ELF-1 (cell line): Measurements from ENCODE around the gene DGKH.
"Not testable (repeated sequence)": the region's sequence is repeated elsewhere in the genome, so short reads cannot be mapped to it uniquely, and the experiment has no call there.

Experiments used
- DNase-seq: peaks from one replicate; pipeline ENCODE4 v3.0.0-alpha.2; 2016; ENCODE audit warnings: low read depth, low spot score

DGKH gene

DNA sequence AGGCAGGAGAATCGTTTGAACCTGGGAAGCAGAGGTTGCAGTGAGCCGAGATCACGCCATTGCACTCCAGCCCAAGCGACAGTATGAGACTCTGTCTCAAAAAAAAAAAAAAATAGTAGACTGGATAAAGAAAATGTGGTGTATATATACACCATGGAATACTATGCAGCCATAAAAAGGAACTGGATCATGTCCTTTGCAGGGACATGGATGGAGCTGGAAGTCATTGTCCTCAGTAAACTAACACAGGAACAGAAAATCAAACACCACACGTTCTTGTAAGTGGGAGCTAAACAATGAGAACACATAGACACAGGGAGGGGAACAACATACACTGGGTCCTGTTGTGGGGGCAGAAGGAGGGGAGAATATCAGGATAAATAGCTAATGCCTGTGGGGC is 178.3 kb downstream of the DGKH start:
- not testable (repeated sequence) for DNase-seq

DNA sequence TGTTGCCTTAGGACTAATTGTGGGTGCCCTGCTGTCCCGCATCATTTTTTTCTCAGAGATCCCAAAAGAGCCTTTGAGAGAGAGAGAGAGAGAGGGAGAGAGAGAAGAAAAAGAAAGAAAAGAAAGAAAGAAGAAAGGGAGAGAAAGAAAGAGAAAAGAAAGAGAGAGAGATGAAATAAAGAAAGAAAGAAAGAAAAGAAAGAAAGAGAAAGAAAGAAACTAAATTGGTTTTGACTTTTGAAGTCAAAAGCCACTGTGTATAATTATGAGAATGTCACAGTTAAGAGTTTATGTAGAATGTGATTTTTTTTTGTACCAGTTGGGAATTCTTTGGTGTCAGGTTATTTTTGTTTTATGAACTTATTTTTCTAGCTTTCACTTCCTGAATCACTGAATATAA is 180.1 kb downstream of the DGKH start:
- no peak for DNase-seq

DNA sequence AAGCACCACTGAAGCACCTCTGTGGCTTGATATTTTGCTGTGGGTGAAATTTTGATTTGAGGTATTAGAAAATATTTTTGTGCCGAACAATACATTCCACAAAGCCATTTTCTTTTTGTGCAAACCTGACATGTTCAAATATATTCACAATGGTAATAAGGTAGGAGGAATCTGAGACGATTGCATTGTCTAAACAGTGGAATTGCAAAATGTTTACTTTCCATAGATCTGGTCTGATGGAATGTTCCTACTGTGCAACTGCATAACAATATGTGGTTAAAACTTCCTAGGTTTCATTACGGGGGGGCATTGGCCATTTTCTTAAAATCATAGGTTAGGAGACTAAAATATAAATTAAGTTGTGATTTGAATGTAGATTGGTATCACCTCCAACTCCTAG is 180.8 kb downstream of the DGKH start:
- no peak for DNase-seq

DNA sequence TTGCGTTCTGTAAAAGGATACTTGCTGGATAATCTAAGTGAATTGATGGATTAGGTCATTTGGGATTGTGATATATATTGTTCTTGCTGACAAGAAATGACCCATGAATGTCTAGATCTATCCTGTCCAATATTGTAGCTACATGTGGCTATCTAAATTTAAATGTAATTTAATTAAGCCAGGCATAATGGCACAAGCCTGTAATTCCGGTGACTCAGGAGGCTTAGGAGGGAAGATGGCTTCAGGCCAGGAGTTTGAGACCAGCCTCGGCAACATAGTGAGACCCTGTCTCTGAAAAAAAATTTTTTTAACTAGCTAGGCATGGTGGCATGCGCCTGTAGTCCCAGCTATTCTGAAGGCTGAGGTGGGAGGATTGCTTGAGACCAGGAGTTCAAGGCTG is 184.2 kb downstream of the DGKH start:
- DNase-seq = no peak

DNA sequence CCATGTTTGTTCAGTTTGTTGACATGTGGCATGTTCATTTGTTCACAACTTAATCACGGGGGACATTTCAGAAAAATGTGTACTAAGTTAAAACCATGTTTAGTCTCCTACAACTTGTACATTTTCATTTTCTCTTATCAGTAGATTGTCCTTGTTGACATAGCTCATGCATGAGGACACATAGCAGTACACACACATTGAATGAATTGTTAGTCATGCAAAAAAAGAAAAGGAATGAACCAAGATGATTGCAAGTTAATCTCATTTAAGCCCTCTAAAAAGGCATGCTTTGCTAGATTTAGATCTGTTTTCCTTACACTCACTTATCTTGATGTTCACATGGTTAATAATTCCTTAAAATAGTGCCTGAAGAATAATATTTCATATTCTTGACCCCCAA is 185.3 kb downstream of the DGKH start:
- no peak for DNase-seq

DNA sequence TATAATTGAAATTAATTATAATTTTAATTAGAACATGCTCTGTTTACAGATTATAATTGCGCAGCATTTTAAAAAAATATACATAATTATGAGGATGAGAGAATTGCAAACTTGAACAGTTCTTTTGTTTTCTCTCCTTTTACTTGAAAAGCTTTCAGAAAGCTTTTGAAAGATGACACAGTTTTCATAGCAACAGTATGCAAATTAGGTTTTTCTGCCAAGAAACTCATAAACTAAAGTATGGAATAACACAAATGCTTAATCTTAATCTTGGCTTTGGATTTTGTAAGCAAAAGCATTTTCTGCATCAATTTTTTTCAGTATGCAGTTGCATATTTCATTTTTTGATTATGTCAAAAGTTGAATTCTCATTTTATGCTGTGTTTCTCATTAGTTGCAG is 190.7 kb downstream of the DGKH start:
- no peak for DNase-seq

DNA sequence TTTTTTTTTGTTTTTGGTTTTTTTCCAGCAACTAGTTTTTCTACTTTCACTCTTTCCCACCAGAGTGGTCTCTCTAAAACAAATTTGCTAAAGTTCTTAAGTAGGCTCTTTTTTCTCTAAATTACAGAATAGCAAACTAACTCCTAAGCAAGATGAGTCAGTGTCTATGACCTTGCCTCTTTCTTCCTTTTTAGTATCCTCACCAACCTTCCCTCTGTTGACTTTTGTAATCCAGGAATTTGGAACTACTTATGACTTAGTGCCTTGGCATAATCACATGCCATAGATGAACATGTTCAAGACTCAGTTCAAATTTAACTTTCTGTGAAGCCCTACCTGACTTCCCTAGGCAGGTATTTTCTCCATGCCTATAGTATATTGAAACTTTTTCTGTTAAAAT is 191.2 kb downstream of the DGKH start:
- no peak for DNase-seq

DNA sequence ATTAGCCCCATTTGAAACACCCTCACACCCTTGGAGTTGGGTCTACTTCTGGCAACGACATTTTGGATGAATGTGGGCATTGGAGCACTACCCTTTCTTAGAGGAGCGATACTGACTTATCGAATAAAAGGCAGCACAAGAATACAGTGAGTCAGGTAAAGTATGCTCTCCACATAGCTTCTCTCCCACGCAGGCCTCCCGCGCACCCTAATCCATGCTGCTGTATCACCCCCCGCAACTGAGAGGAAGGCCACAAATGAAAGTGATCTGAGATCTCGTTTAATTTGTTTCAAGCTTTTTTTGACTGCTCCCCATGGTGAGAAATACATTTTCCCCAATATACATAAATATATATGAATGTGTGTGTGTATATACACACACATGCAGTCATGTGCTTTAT is 198.1 kb downstream of the DGKH start:
- DNase-seq = no peak

DNA sequence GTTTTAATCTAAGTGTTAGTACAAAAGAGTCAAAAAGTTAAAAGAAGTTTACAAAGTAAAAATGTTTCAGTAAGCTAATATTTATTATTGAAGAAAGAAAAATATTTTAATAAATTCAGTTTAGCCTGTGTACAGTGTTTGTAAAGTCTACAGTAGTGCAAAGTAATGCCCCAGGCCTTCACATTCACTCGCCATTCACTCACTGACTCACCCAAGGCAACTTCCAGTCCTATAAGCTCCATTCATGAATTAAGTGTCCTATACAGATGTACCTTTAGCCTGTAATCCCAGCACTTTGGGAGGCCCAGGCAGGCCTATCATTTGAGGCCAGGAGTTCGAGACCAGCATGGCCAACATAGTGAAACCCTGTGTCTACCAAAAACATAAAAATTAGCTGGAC is 199.4 kb downstream of the DGKH start:
- no peak for DNase-seq

DNA sequence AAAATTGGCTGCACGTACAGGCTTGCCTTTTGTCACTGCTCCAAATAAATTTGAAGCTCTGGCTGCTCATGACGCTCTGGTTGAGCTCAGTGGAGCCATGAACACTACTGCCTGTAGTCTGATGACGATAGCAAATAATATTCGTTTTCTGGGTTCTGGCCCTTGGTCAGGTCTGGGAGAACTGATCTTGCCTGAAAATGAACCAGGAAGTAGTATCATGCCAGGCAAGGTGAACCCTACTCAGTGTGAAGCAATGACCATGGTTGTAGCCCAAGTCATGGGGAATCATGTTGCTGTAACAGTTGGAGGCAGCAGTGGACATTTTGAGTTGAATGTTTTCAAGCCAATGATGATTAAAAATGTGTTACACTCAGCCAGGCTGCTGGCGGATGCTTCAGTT is 207.4 kb downstream of the DGKH start:
- DNase-seq = no peak

DNA sequence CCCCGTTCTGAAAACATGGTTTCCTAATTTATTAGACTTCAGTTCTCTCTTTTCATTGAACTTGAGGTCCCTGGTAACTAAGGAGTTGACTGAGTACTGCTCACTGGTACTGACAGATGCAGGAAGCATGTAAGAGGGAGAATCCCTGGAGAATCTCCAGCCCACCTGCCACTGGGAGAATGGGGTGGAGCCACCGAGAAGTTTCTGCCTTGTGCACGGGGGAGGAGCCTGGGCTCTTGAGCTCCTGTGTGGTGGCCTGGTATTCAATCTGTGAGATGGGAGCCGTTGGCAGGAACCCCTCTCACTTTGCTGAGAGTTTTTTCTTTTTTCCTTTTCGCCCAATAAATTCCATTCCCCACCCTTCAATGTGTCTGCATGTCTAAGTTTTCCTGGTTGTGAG is 210.3 kb downstream of the DGKH start:
- DNase-seq = peak; percentile 39

DNA sequence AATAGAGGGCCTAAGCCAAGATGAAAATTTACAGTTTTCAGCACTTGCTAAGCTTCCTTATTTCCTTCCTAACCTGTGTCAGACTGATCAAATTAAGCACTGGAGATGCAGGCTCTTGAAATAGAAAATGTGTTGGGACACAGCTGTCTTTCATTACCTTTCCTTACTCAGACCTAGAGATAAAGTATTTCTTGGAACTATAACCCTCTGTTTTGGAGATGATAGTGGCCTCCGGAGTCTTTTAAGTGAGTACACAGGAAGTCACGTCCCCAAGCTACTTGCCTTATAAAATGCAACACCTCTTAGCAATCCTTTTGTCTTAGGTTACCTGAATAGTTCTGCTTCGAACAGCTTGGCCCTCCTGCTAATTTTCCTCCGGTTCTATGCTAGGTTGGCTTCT is 211.1 kb downstream of the DGKH start:
- DNase-seq = no peak

DNA sequence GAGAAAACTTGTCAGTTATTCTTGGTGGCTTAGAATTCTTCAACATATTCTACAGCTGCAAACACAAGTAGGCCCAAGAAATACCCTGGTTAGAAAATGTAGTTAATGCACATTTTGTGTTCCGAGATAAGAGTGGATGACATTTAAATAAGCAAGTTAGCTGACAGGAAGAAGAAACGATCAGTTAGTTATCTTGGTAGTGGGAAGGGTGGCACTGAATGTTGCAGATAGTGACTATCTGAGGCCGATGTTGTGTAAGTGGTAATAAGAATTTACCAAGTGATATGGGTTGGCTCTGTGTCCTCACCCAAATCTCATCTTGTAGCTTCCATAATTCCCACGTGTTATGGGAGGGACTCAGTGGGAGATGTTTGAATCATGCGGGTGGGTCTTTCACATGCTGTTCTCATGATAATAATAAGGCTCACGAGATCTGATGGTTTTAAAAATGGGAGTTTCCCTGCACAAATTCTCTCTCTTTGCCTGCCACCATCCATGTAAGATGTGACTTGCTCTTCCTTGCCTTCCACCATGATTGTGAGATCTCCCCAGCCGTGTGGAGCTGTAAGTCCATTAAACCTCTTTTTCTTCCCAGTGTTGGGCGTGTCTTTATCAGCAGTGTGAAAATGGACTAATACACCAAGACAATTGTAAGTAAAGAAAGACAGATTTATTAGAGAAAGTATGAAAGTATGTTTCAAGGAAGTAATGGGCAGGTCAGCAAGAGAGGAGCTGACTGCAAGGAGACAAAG is 212.6 kb downstream of the DGKH start:
- no peak for DNase-seq

DNA sequence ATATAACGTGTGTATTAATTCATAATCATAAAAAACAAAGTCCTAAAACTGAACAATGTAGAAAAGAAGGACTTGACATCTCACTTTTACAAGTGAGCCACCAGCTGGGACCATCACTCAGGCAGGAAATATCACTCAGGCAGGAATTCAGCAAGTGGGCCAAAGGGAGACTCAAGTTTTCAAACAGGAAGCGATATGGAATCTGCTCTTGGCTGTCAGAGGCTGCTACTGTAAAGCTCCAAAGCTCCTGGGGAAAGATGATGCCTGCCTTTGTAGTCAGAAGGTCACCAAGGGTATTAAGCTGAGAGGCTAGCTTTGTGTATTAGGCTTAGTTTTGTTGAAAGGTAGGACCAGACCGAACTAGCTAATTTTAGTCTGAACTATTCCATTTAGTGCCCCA is 218.0 kb downstream of the DGKH start:
- no peak for DNase-seq

DNA sequence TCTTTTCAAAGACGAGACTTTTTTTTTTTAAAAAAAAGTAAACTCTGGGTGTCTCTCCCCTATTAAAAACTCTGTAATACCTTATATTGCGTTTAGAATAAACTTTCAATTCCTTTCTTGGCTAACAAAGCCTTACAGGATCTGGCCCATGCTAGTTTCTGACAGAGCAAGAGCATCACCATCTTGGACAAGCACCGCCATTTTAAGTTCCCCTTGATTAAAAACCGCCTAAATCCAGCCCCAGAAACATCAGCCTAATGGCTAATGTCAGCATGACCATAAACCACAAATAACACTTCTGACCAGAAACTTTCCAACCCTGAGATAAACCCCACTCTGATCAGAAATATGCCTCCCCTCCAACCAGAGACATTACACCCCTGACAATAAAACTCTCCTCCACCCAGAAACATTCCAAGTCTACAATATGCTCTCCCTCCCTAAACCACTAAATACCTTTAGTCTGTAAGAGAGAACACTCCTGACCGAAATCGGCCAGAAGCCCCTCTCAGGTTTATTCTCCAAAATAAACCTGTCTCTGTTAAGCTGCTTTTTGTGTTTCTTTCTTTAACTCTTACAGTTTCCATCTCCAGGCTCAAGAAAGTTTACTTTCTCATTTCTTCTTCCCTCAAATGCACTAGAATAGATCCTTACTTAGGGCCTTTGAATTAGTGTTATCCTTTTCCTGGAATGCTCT is 221.9 kb downstream of the DGKH start:
- DNase-seq = no peak

DNA sequence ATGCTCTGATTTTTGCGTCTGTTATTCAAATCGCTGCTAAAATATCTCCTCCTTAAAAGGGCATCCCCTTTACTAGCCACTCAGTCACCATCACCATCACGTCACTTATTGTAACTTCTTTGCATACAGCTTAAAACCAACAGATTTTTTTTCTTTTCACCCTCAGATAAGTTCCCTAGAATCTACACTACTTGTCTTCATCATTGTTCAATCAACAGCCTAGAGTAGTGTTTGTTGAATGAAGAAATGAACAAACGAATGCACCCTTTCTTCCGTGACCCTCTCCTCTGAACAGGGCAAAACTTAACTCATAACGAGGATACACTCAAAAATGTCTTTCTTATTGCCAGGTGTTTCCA is 222.4 kb downstream of the DGKH start:
- no peak for DNase-seq

DNA sequence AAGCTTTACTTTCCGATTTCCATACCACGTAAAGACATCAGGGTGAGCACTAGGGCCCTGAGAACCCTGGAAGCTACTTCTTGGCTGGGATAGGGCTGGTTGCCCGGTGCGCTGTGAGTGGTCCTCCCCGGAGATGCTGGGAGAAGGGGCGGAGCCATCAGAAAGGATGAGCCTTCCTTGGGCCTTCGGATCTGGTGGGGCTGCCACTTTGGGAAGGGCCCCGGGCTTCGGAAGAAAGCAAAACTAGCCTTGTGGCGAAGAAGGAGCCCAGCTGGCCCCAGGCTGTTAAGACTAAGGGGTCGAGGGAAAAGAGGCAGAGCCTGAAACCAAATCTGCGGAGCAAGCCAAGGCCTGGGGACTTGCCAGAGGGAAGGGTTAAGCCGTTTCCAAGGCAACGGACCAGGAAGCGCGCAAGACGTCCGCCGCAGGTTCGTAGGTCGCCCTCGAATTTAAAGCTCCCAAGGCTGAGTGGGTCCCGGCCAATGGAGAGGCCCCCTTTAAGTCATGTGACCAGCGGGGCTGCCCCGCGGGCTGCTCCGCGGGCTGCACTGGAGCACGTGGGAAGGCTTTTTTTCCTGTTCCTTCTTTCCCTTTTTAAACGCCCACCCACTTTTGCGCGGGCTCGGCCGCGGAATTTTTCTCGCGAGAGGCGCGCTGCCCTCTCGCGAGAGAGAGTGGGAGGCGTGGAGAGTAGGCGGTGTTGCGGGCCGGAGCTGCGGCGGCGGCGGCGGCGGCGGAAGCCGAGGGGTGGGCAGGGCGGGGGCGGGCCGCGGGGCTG is 223.1 kb downstream of the DGKH start:
- peak; percentile 99 for DNase-seq

DNA sequence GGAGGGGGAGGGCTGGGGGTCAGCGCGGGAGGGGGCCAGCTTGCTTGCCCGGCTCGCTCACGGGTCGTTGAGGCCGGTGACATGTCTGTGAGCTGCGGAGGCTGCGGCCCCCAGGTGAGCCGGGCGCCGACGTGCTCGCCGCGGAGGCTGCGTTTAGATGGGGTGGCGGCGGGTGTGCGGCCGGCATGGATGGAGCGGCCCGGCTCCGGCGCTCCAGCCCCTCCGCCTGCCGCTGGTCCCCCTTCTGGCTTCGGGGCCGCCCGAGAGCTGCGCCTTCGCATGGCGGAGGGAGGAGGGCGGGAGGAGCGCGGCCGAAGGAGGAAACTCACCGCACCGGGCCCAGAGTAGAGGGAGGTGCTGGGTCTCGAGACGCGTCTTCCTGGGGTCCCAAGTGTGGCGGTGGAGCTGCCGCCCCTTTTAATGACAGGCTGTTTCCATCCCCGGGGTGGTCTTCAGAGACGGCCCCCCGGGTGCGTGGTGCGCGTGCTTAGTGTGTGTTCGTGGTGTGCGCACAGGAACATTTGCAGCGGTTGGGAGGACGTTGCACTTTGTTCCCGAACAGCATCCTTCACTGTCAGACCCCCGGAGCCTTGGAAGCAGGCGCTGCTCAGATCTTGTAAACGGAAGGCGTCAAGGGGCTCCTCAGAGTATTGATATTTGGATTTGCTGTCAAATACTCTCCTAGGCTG is 223.8 kb downstream of the DGKH start, which contains the start of gene AKAP11:
AKAP11 (plus strand) TSS at position 38 of the 689 bp plus-strand sequence. CDS start 14,197 bp downstream, outside the sequence.
- DNase-seq = peak; percentile 79

DNA sequence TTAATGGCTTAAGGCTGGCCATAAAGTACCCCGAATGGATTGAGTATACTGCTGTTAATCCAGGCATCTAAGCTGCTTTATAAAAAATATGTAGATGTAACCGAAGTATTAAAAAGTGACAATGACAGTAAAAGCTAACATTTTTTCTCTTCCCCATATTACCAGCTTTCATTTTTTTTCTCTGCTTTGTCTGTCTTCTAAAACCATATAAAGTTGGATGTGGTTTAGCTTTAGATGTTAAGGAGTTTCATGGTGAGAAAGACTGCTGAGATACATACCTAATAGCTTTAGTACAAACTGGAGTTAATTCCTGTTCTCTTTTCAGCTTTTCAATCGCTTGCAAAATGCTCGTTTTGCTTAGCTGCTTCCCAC is 224.3 kb downstream of the DGKH start:
- no peak for DNase-seq

DNA sequence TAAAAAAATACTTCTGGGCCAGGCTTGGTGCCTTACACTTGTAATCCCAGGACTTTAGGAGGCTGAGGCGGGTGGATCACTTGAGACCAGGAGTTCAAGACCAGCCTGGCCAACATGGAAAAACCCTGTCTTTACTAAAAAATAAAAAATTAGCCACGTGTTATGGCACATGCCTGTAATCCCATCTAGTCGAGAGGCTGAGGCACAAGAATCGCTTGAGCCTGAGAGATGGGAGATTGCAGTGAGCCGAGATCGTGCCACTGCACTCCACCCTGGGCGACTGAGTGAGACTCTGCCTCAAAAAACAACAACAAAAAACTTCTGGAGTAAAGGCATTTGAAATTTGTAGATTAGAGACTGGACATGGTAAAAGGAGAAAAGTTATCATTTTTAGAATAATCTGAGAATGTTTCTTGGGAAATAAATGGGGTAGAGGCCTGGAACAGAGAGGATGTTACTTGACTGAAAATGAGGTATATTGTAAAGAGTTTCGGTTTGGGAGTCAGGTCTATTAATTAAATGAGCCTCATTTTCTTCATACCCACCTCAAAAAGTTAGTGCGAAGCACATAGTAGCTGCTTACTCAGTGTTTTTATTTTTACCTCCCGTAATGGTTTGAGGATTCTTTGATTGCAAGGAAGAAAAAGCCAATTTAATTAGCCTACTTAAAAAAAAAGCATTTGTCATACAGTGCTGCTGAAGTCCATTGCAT is 226.1 kb downstream of the DGKH start:
- no peak for DNase-seq

DNA sequence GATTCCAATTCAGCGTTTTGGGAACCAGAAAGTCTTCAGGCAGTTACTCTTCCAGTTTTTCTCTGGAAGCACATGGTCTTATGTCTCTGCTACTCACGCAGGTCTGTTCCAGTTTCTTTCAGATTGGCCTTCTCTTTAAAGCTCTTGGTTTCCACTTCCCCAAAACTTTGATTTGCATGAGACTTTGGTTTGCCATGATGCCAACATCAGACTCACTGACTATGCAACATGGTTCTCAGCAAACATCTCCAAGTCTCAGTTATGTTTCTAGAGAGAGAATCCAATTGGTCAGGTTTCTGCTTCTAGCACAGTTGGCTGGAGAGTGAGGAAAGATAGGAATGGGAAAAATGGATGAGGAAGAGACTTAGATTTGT is 226.6 kb downstream of the DGKH start:
- no peak for DNase-seq

DNA sequence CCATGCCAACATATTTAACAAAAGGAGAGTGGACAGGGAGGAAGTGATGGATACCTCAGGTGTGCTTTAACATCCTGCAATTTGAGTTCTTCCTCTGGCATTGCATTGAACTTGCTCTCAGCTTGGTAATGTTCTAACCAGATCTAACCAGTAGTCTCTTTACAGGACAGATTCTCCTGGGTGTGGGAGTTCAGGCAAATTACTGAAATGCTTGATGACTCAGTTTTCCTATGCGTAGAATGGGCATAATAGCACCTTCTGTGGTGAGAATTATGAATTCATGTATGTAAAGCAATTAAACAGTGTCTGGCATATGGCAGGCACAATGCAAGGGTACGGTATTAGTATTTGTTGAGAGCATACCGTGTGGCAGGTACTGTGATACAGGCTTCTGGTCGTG is 227.1 kb downstream of the DGKH start:
- DNase-seq = no peak
